Osteoblast (primary cell): Measurements from ENCODE around the gene FUBP3. TPM values are rescaled to one million over a fixed set of nuclear protein-coding genes. Genes with fewer than 3 reads are reported as not detected.

Experiments used
- DNase-seq: peaks from one replicate; pipeline ENCODE4 v3.0.0; 2011; ENCODE audit warnings: low spot score, mixed read lengths; ENCODE audit not compliant: insufficient read length; ENCODE audit errors: missing footprints
- H2AFZ ChIP-seq: 2 replicates; pipeline ENCODE4 v1.6.0; 2011; ENCODE audit warnings: mild to moderate bottlenecking, low read length
- H3K27ac ChIP-seq: 2 replicates; pipeline ENCODE4 v1.5.1; 2011; ENCODE audit warnings: mild to moderate bottlenecking, low read depth, low read length, moderate library complexity
- H3K27me3 ChIP-seq: 2 replicates; pipeline ENCODE4 v1.6.0; 2012; ENCODE audit warnings: mild to moderate bottlenecking, control low read depth, inconsistent platforms, low read length, moderate library complexity; ENCODE audit not compliant: insufficient read depth
- H3K36me3 ChIP-seq: 2 replicates; pipeline ENCODE4 v1.5.1; 2011; ENCODE audit warnings: mild to moderate bottlenecking, low read length, control low read depth, moderate library complexity; ENCODE audit not compliant: insufficient read depth
- H3K4me1 ChIP-seq: 2 replicates; pipeline ENCODE4 v1.5.1; 2011; ENCODE audit warnings: mild to moderate bottlenecking, low read length, control low read depth, moderate library complexity; ENCODE audit not compliant: insufficient read depth
- H3K4me2 ChIP-seq: 2 replicates; pipeline ENCODE4 v1.6.0; 2011; ENCODE audit warnings: mild to moderate bottlenecking, low read length; ENCODE audit not compliant: insufficient read depth
- H3K4me3 ChIP-seq: fragments of 200-600 bp; sonication (generic); 3 replicates; pipeline ENCODE4 v1.5.1; 2012; ENCODE audit warnings: mild to moderate bottlenecking, low read length, inconsistent platforms; ENCODE audit not compliant: insufficient read depth
- H3K79me2 ChIP-seq: 2 replicates; pipeline ENCODE4 v1.6.0; 2012; ENCODE audit warnings: mild to moderate bottlenecking, low read length, control low read depth, inconsistent platforms; ENCODE audit not compliant: insufficient read depth
- H3K9me3 ChIP-seq: 2 replicates; pipeline ENCODE4 v1.5.1; 2011; ENCODE audit warnings: low read depth, low read length, control low read depth
- H4K20me1 ChIP-seq: 2 replicates; pipeline ENCODE4 v1.6.0; 2012; ENCODE audit warnings: mild to moderate bottlenecking, low read length, control low read depth; ENCODE audit not compliant: insufficient read depth
- total RNA-seq: library from RNA; depleted of rRNA; stranded (reverse); fragments of >200 nt; gene quantifications from 2 replicates; pipeline ENCODE4 v1.2.3, GENCODE V29; 2012
- TF ChIP-seq, protein P1 (sequence below): IDR thresholded peaks from 2 replicates; pipeline ENCODE4 v1.5.1; 2011; ENCODE audit warnings: mild to moderate bottlenecking, low read depth, low read length, moderate library complexity; ENCODE audit errors: extremely low read depth

FUBP3 gene
- total RNA-seq, 1 donor = 45.6 TPM

DNA sequence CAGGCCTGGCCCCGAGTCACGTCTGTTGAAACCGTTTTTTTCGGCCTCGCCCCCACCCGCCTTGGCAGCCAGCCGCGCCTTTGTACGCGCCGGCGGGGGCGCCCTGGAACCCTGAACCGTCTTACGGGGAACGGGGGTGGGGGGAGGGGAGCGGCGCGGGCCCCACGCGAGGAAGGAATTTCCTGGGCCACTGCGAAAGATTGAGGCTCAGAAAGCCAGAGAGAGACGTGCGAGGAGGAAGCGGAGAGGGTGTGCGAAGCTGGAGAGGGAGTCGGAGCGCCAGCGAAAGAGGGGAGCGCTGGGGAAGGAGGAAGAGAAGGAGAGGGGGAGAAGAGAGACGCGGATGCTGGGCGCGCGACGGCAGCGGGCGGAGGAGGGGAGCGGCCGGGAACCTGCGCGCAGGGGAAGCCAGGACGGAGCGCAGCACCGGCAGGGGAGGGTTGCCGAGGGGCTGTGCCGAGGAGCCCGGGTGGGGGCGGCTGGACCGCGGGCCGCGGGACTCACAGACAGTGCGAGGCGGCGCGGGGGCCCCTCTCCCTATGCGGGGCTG, 80.4 kb downstream of the FUBP3 start:
- Histone ChIP-seq H3K36me3 (no peaks in the 10 kb centered on the region), H3K4me2 (no peak overlapping the region), H3K4me1 (no peaks in the 10 kb centered on the region), H3K27me3 (peaks cover 91% of the 10 kb centered on the region), H3K79me2 (no peaks in the 10 kb centered on the region), H3K4me3 (no peak overlapping the region), H3K27ac (no peak overlapping the region), H2AFZ (no peak overlapping the region), H3K9me3 (no peaks in the 10 kb centered on the region), H4K20me1 (no peaks in the 10 kb centered on the region)
- TF ChIP-seq, protein P1, sequence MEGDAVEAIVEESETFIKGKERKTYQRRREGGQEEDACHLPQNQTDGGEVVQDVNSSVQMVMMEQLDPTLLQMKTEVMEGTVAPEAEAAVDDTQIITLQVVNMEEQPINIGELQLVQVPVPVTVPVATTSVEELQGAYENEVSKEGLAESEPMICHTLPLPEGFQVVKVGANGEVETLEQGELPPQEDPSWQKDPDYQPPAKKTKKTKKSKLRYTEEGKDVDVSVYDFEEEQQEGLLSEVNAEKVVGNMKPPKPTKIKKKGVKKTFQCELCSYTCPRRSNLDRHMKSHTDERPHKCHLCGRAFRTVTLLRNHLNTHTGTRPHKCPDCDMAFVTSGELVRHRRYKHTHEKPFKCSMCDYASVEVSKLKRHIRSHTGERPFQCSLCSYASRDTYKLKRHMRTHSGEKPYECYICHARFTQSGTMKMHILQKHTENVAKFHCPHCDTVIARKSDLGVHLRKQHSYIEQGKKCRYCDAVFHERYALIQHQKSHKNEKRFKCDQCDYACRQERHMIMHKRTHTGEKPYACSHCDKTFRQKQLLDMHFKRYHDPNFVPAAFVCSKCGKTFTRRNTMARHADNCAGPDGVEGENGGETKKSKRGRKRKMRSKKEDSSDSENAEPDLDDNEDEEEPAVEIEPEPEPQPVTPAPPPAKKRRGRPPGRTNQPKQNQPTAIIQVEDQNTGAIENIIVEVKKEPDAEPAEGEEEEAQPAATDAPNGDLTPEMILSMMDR = no peak
- DNase-seq = peak; percentile 80

GRCh38 chr9:130660326-130660682, 80.9 kb downstream of the FUBP3 start:
- Histone ChIP-seq H2AFZ (no peak overlapping the region), H3K27me3 (peaks cover 92% of the 10 kb centered on the region), H3K79me2 (no peaks in the 10 kb centered on the region), H3K36me3 (no peaks in the 10 kb centered on the region), H3K9me3 (no peaks in the 10 kb centered on the region), H3K27ac (no peak overlapping the region), H3K4me1 (no peaks in the 10 kb centered on the region), H3K4me2 (peak overlapping the region; percentile 43), H4K20me1 (no peaks in the 10 kb centered on the region), H3K4me3 (no peak overlapping the region)
- DNase-seq = no peak
- TF ChIP-seq, protein P1 = no peak

DNA sequence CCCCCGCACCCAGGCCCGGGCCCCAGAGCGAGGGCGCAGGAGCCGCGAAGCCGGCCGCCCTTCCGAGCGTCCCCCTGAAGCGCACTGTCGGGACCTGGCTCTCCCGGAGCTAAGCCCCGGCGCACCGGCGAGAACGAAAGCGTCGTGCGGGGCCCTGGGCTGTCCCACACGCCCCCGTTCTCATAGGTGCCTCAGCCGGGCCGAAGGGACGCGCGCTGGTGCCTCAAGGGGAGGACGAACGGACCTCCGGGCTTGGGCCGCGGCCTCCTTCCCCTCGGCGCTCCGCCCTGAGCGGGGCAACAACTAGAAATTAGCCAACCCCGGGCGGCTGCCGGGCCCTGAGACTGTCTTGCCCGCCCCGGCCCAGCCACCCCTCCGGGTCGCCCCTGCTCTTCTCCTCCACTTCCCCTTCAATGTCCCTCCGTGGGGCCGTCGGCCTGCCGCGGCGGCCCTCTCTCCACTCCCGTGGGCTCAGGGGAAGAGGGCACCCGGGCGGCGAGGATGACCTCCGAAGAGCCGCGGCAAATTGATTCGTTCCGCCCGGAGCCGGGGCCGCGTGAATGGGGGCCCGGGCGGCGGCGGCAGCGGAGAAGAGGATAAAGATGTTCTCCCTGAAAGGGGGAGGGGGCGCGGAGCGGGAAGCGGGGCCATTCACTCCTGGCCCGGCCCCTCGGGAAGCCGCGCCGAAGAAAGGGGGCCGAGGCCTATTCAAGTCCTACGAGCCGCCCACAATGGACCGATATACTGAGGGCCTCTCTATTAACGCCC, 81.5 kb downstream of the FUBP3 start:
- DNase-seq = peak; percentile 92
- no peak overlapping the region for H3K27ac ChIP-seq
- no peaks in the 10 kb centered on the region for H3K4me1 ChIP-seq
- H4K20me1 ChIP-seq = no peaks in the 10 kb centered on the region
- H3K9me3 ChIP-seq = no peaks in the 10 kb centered on the region
- H3K36me3 ChIP-seq = no peaks in the 10 kb centered on the region
- H3K4me3 ChIP-seq = no peak overlapping the region
- peak overlapping the region; percentile 43 for H3K4me2 ChIP-seq
- no peaks in the 10 kb centered on the region for H3K79me2 ChIP-seq
- H3K27me3 ChIP-seq = peaks cover 93% of the 10 kb centered on the region
- TF ChIP-seq, protein P1 = no peak
- no peak overlapping the region for H2AFZ ChIP-seq

DNA sequence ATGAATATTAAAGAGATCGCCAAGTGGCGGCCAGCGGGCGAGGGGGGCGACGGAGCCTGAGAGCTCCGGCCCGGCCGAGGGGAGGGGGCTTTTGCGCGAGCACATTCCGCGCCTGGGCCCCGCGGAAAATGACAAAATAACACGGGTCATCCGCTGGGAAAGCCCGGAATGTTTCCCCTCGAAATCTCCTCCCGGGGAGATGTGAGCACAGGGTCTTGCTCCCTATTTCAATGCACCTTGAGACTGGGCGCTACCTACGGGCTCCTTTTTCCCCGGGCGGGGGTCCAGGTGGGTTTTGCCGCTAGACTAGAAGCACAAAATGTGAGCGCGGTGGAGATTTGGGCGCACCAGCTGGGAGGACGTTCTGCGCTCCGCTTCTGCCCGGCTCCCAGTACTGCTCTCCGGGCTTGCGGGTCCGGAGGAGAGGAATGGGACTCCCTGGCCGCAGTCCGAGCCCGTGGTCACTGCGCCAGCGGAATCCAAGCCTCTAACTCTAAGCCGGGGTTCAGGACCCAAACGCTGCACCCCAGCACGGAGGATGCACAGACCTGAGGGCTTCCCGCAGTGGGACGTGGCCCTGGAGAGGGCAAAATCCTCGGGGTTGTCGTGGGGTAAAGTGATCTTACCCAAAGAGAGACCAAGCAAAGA, 82.2 kb downstream of the FUBP3 start:
- Histone ChIP-seq H3K36me3 (no peaks in the 10 kb centered on the region), H3K4me3 (no peak overlapping the region), H3K79me2 (no peaks in the 10 kb centered on the region), H3K4me2 (no peak overlapping the region), H3K9me3 (no peaks in the 10 kb centered on the region), H3K27ac (no peak overlapping the region), H3K27me3 (peaks cover 94% of the 10 kb centered on the region), H3K4me1 (no peaks in the 10 kb centered on the region), H2AFZ (no peak overlapping the region), H4K20me1 (no peaks in the 10 kb centered on the region)
- TF ChIP-seq, protein P1 = no peak
- DNase-seq = peak; percentile 90
